Endothelial cell of umbilical vein (primary cell): ENCODE measurements around the gene CAPN12. TPM values are rescaled to one million over a fixed set of nuclear protein-coding genes. Genes with fewer than 3 reads are reported as not detected.

Experiments
- BruUV-seq: library from RNA; stranded (reverse); fragments of 400-500 nt; replicated peaks from 2 replicates; lab custom pipeline; 2021; lab: Mats Ljungman, UMichigan
- CTCF ChIA-PET: fragments of 300-600, 350-600 bp; sonication (Branson Sonifier 250); formaldehyde crosslinking; loops from one replicate; lab custom pipeline; 2021; ENCODE audit warnings: antibody characterized with exemption, inconsistent platforms; lab: Charles Lee
- POLR2A ChIA-PET: fragments of 300-600, 350-600 bp; sonication (Branson Sonifier 250); formaldehyde crosslinking; loops from one replicate; lab custom pipeline; 2021; ENCODE audit warnings: antibody characterized with exemption, inconsistent platforms; lab: Charles Lee
- DNase-seq: peaks from one replicate; pipeline ENCODE4 v3.0.0-alpha.2; 2011; ENCODE audit warnings: low read depth, low spot score
- FAIRE-seq: peaks from 2 replicates; lab custom pipeline; 2011; peaks lifted over from hg19 to GRCh38; lab: Jason Lieb, UNC
- H2AFZ ChIP-seq: 2 replicates; pipeline ENCODE4 v1.6.0; 2012; ENCODE audit warnings: low read depth, low read length, control low read depth, inconsistent platforms
- H3K27ac ChIP-seq: 2 replicates; pipeline ENCODE4 v1.5.1; 2011; ENCODE audit warnings: low read depth, mild to moderate bottlenecking, control low read depth, low read length, moderate library complexity; ENCODE audit not compliant: insufficient read depth
- H3K27me3 ChIP-seq, 2 experiments: 2 replicates each; pipeline versions ENCODE4 v1.6.0 to v1.6.1; 2011; ENCODE audit warnings: low read length in 2 of 2, mixed read lengths in 1 of 2; ENCODE audit not compliant: control insufficient read depth in 2 of 2, insufficient read depth in 2 of 2
- H3K36me3 ChIP-seq, 2 experiments: 2 replicates in 1 of 2; 3 replicates in 1 of 2; pipeline ENCODE4 v1.5.1; 2011; ENCODE audit warnings: low read length in 2 of 2, mild to moderate bottlenecking in 1 of 2, moderate library complexity in 1 of 2; ENCODE audit not compliant: control insufficient read depth in 2 of 2, insufficient read depth in 2 of 2; ENCODE audit errors: extremely low read depth in 1 of 2
- H3K4me1 ChIP-seq: 3 replicates; pipeline ENCODE4 v1.5.1; 2011; ENCODE audit warnings: mild to moderate bottlenecking, low read length; ENCODE audit not compliant: control insufficient read depth, insufficient read depth; ENCODE audit errors: extremely low read depth
- H3K4me2 ChIP-seq: 2 replicates; pipeline ENCODE4 v1.6.1; 2011; ENCODE audit warnings: low read length, control low read depth, mixed read lengths; ENCODE audit not compliant: insufficient read depth
- H3K4me3 ChIP-seq, 3 experiments: fragments of 200-600 bp in 1 of 3; sonication (generic), shearing (Covaris generic) in 1 of 3; replicated peaks in 1 of 3; 2 replicates each; pipeline ENCODE4 v1.5.1; 2011 to 2016; ENCODE audit warnings: control low read depth in 3 of 3, low read length in 3 of 3, mild to moderate bottlenecking in 2 of 3, inconsistent platforms in 1 of 3, low read depth in 1 of 3, moderate library complexity in 1 of 3; ENCODE audit not compliant: insufficient read depth in 1 of 3
- H3K79me2 ChIP-seq: 2 replicates; pipeline ENCODE4 v1.6.0; 2012; ENCODE audit warnings: low read length, inconsistent platforms; ENCODE audit not compliant: control insufficient read depth, insufficient read depth
- H3K9ac ChIP-seq: replicated peaks from 2 replicates; pipeline ENCODE3; 2011; ENCODE audit warnings: low read length, control low read depth; ENCODE audit not compliant: insufficient read depth; ENCODE audit errors: extremely low read depth
- H3K9me1 ChIP-seq: replicated peaks from 3 replicates; pipeline ENCODE4 v1.6.0; 2011; ENCODE audit warnings: mild to moderate bottlenecking, low read length; ENCODE audit not compliant: control insufficient read depth, insufficient read depth; ENCODE audit errors: extremely low read depth
- H3K9me3 ChIP-seq: replicated peaks from 2 replicates; pipeline ENCODE4 v1.5.1; 2012; ENCODE audit warnings: low read length, inconsistent platforms; ENCODE audit not compliant: control insufficient read depth, insufficient read depth
- H4K20me1 ChIP-seq: replicated peaks from 2 replicates; pipeline ENCODE3; 2011; ENCODE audit warnings: mild to moderate bottlenecking, low read length; ENCODE audit not compliant: control insufficient read depth, insufficient read depth; ENCODE audit errors: extremely low read depth
- EZH2 ChIP-seq: IDR thresholded peaks from 2 replicates; pipeline ENCODE4 v1.6.1; 2012; ENCODE audit warnings: borderline replicate concordance, low read depth, mild to moderate bottlenecking, moderate library complexity, low read length, inconsistent platforms; ENCODE audit not compliant: severe bottlenecking
- FOS ChIP-seq: IDR thresholded peaks from 2 replicates; pipeline ENCODE4 v1.6.1; 2011; ENCODE audit warnings: mild to moderate bottlenecking, low read length, moderate library complexity, borderline replicate concordance; ENCODE audit not compliant: insufficient read depth
- GATA2 ChIP-seq: IDR thresholded peaks from 2 replicates; pipeline ENCODE4 v1.7.0; 2011; ENCODE audit warnings: low read depth, mild to moderate bottlenecking, moderate library complexity, mixed read lengths, low read length; ENCODE audit not compliant: insufficient read length, insufficient read depth
- JUN ChIP-seq: IDR thresholded peaks from 2 replicates; pipeline ENCODE4 v1.6.1; 2011; ENCODE audit warnings: borderline replicate concordance, low read depth; ENCODE audit not compliant: insufficient read length, insufficient read depth
- MYC ChIP-seq: IDR thresholded peaks from one replicate; pipeline ENCODE4 v1.6.1; 2011; ENCODE audit warnings: mild to moderate bottlenecking, low read depth, low read length
- POLR2A ChIP-seq: IDR thresholded peaks from 2 replicates; pipeline ENCODE4 v1.6.1; 2012; ENCODE audit warnings: low read depth, mild to moderate bottlenecking, control low read depth, low read length
- POLR2AphosphoS5 ChIP-seq: IDR thresholded peaks from 2 replicates; pipeline ENCODE4 v1.6.1; 2012; ENCODE audit warnings: low read depth, mild to moderate bottlenecking, control low read depth, low read length, moderate library complexity; ENCODE audit not compliant: insufficient read depth
- dilution Hi-C: fragments of 300-500 bp; cut with MboI; formaldehyde crosslinking; loops from one replicate; pipeline ENCODE4 v1.15.0; 2019; ENCODE audit warnings: low sequenced_read_pairs; ENCODE audit not compliant: extremely low pct_ligation_motif_present
- intact Hi-C: fragments of 100-400 bp; cut with micrococcal nuclease; formaldehyde crosslinking; loops from one replicate; pipeline ENCODE4 v1.10.0; 2022
- polyA plus RNA-seq, 4 experiments: library from polyadenylated mRNA; depleted of rRNA in 3 of 4; stranded (reverse) in 3 of 4; unstranded in 1 of 4; fragments of >200 nt; gene quantifications; 2 replicates each; pipeline versions ENCODE4 v1.2.1 to v1.2.3, GENCODE V29; 2011 to 2012; ENCODE audit warnings: missing spikeins in 1 of 4
- total RNA-seq: library from RNA; stranded (reverse); gene quantifications from 2 replicates; pipeline ENCODE4 v1.2.3, GENCODE V29; 2021
- TF ChIP-seq, protein P1 (sequence below): IDR thresholded peaks from 2 replicates; pipeline ENCODE4 v1.6.1; 2011; ENCODE audit not compliant: insufficient read depth, insufficient read length
- TF ChIP-seq, protein P2 (sequence below), 2 donors: IDR thresholded peaks; 1 replicate in 1 of 2; 2 replicates in 1 of 2; pipeline ENCODE4 v1.5.1; 2011; ENCODE audit warnings: low read length in 2 of 2, mild to moderate bottlenecking in 2 of 2, moderate library complexity in 2 of 2, control low read depth in 1 of 2, inconsistent platforms in 1 of 2, low read depth in 1 of 2; ENCODE audit not compliant: insufficient read depth in 1 of 2; ENCODE audit errors: extremely low read depth in 1 of 2

CAPN12 gene
- total and polyA plus RNA-seq, 2 donors (not counting 3 experiments of a cell fraction or from before 2014, with no cell fraction given) = 0.35 TPM; not detected in 1

DNA sequence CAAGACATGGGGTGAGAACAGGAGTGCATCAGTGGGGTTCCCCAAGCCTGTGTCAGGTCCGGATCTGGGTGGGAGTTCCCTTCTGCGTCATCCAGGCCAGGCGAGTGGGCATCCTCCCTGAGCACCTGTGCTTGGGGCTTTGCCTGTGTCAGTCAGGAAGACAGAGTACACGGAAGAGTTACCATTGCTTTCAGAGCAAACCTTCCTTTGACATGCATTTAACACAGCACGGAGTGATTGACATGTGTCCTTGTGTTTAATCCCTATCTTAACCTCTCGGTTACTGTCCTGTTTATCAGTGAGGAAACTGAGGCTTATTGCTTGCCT is 47.6 kb downstream of the CAPN12 start:
- Histone ChIP-seq H4K20me1 (no peaks in the 10 kb centered on the region), H3K79me2 (peaks cover 93% of the 10 kb centered on the region), H3K27me3 (no peaks in the 10 kb centered on the region), H3K36me3 (peaks cover 14 to 21% of the 10 kb centered on the region in 2 experiments), H3K4me2 (no peak overlapping the region), H3K9ac (no peak overlapping the region), H3K4me1 (peaks cover 34% of the 10 kb centered on the region), H3K27ac (no peak overlapping the region), H3K9me3 (no peaks in the 10 kb centered on the region), H3K9me1 (no peaks in the 10 kb centered on the region), H3K4me3 (no peak overlapping the region), H2AFZ (no peak overlapping the region)
- FAIRE-seq = no peak
- no peak for DNase-seq
- CTCF ChIA-PET = interaction anchor here (0.6 kb wide), 1 partner anchor 28 kb away, joined by 3 read pairs; no protein-coding TSS in a partner anchor
- no TSS peak for BruUV-seq
- POLR2A ChIA-PET = no interaction called here
- dilution Hi-C loops = no loop called here
- TF ChIP-seq, protein P1, sequence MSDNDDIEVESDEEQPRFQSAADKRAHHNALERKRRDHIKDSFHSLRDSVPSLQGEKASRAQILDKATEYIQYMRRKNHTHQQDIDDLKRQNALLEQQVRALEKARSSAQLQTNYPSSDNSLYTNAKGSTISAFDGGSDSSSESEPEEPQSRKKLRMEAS = no peak
- TF ChIP-seq, protein P2, sequence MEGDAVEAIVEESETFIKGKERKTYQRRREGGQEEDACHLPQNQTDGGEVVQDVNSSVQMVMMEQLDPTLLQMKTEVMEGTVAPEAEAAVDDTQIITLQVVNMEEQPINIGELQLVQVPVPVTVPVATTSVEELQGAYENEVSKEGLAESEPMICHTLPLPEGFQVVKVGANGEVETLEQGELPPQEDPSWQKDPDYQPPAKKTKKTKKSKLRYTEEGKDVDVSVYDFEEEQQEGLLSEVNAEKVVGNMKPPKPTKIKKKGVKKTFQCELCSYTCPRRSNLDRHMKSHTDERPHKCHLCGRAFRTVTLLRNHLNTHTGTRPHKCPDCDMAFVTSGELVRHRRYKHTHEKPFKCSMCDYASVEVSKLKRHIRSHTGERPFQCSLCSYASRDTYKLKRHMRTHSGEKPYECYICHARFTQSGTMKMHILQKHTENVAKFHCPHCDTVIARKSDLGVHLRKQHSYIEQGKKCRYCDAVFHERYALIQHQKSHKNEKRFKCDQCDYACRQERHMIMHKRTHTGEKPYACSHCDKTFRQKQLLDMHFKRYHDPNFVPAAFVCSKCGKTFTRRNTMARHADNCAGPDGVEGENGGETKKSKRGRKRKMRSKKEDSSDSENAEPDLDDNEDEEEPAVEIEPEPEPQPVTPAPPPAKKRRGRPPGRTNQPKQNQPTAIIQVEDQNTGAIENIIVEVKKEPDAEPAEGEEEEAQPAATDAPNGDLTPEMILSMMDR (IDR thresholded peaks at IDR 0.05; ENCODE audit: extremely low read depth in 1 of 2, insufficient read depth in 1 of 2, low read depth in 1 of 2, low read length in 2 of 2) = no peak
- TF ChIP-seq GATA2 (no peak), FOS (no peak), MYC (no peak), POLR2A (no peak), EZH2 (no peak), POLR2AphosphoS5 (no peak), JUN (no peak)
- intact Hi-C loops = no loop called here
